ENCODE results near the gene BLACAT1.

GRCh38 chr1:205452364-205452763 lies 3.5 kb downstream of the BLACAT1 start:
- TF ChIP-seq CTCF (IDR thresholded peaks at IDR 0.05; ENCODE audit: low read length) (no peak), EZH2phosphoT487 (IDR thresholded peaks at IDR 0.05; ENCODE audit: low read length) (no peak), EZH2 (optimal IDR thresholded peaks at IDR 0.05; ENCODE audit: low read depth, low read length) (no peak)
